Cardiac fibroblast (primary cell): ENCODE results near the gene TMX1.
A peak's percentile ranks its signal among the peaks of the same experiment; 100 is the strongest.

Experiments
- DNase-seq, 2 donors: peaks; one replicate each; pipeline versions ENCODE4 v3.0.0 to v3.0.0-alpha.2; 2010; ENCODE audit warnings: low read depth in 2 of 2
- H3K4me3 ChIP-seq, 2 donors: replicated peaks in 1 of 2; 1 replicate in 1 of 2; 2 replicates in 1 of 2; pipeline ENCODE4 v1.5.1; 2011; ENCODE audit warnings: low read depth in 2 of 2, low read length in 2 of 2, mild to moderate bottlenecking in 2 of 2, moderate library complexity in 1 of 2
- TF ChIP-seq, protein P1 (sequence below): IDR thresholded peaks from one replicate; pipeline ENCODE4 v1.5.1; 2011; ENCODE audit warnings: low read depth, mild to moderate bottlenecking, low read length, inconsistent platforms

Gene TMX1

DNA sequence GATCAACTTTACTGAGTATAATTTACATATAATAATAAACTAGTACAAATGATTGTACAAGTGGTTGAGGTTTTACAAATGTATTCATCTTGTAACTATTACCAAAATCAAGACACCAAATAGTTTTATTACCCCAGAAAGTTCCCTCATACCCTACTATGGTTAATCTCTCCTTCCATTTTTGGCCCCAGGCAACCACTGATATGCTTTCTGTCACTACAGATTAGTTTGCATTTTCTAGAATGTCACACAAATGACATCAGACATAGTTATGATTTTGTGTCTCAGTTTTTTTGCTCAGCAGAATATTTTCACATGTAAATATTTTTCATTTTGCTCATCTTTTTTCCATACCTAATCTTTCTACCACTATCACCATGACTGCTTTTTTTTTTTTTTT, 49.1 kb downstream of the TMX1 start:
- DNase-seq, result no peak
- TF ChIP-seq, protein P1, sequence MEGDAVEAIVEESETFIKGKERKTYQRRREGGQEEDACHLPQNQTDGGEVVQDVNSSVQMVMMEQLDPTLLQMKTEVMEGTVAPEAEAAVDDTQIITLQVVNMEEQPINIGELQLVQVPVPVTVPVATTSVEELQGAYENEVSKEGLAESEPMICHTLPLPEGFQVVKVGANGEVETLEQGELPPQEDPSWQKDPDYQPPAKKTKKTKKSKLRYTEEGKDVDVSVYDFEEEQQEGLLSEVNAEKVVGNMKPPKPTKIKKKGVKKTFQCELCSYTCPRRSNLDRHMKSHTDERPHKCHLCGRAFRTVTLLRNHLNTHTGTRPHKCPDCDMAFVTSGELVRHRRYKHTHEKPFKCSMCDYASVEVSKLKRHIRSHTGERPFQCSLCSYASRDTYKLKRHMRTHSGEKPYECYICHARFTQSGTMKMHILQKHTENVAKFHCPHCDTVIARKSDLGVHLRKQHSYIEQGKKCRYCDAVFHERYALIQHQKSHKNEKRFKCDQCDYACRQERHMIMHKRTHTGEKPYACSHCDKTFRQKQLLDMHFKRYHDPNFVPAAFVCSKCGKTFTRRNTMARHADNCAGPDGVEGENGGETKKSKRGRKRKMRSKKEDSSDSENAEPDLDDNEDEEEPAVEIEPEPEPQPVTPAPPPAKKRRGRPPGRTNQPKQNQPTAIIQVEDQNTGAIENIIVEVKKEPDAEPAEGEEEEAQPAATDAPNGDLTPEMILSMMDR, result no peak
- H3K4me3 ChIP-seq, result no peak overlapping the region

DNA sequence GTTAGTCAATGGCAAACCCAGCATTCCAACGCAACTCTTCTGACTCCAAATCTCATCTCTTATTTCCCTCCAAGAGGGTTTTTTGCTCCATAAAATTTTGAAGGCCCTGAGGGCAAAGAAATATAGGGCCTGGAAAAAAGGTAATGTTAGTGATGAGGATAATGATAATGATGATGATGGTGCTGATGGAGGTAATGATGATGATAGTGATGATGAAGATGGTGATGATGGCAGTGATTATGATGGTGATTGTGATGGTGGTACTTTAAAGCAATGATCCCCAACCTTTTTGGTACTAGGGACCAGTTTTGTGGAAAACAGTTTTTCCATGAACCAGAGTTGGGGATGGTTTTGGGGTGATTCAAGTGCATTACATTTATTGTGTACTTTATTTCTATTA, 50.1 kb downstream of the TMX1 start:
- TF ChIP-seq, protein P1, result no peak
- DNase-seq, result no peak
- no peak overlapping the region for H3K4me3 ChIP-seq

GRCh38 chr14:51291016-51291415, 51.0 kb downstream of the TMX1 start:
- TF ChIP-seq, protein P1, result no peak
- no peak for DNase-seq
- H3K4me3 ChIP-seq, result no peak overlapping the region

GRCh38 chr14:51293149-51293911, 53.3 kb downstream of the TMX1 start:
- DNase-seq, result peak; percentile 41 to 76
- no peak overlapping the region for H3K4me3 ChIP-seq
- TF ChIP-seq, protein P1, result no peak

DNA sequence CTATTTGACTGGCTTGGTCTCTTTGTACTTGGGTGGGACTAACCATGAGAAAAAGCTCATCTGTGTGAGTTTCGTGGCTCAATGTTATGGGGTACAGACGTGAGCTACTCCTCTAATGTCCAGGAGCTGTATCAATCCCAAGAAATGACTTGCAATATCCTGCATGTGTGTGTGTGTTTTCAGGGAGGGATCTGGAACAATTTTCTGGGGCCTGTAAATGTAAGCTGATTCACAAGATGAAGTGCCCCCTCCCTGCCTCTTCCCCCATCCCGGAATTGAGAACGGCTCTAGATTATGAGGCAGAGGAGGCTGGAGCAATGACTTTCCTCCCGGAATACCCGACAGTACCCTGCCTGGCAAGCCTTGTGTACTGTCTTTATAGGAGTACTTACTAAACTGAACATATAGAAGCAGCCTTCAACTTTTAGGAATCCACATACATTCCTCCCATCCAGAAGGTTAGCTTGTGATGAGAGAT, 53.9 kb downstream of the TMX1 start:
- TF ChIP-seq, protein P1, result no peak
- DNase-seq, result no peak
- H3K4me3 ChIP-seq, result no peak overlapping the region

- DNase-seq, result no peak
- TF ChIP-seq, protein P1, result no peak
- no peak overlapping the region for H3K4me3 ChIP-seq
Measured at GRCh38 chr14:51294951-51295525, 55.0 kb downstream of the TMX1 start.
